NCI-H2107 treated with DMSO at 0.1 percent for 48 hours (cell line): Measurements from ENCODE around the gene AKAP10.
"Not testable (repeated sequence)": the region's sequence is repeated elsewhere in the genome, so short reads cannot be mapped to it uniquely, and the experiment has no call there.

Experiments used
- DNase-seq: peaks from one replicate; lab custom pipeline; 2025; ENCODE audit not compliant: unreplicated experiment; lab: John Stamatoyannopoulos, UW

AKAP10 gene

GRCh38 chr17:19979917-19980770, 2.5 kb upstream of the AKAP10 start:
- DNase-seq: no peak

GRCh38 chr17:19978805-19979211, 1.2 kb upstream of the AKAP10 start:
- no peak for DNase-seq

- no peak for DNase-seq
These were observed 678 bp upstream of the AKAP10 start for GRCh38 chr17:19978209-19978802.

- DNase-seq: peak; percentile 88
These were observed 2.0 kb downstream of the AKAP10 start for GRCh38 chr17:19975601-19976000.

GRCh38 chr17:19973156-19973555, 4.5 kb downstream of the AKAP10 start:
- no peak for DNase-seq

- DNase-seq: not testable (repeated sequence)
These were observed 14.7 kb downstream of the AKAP10 start for GRCh38 chr17:19962954-19963353.

GRCh38 chr17:19958023-19958422, 19.6 kb downstream of the AKAP10 start:
- DNase-seq: no peak

GRCh38 chr17:19955099-19955498, 22.5 kb downstream of the AKAP10 start:
- no peak for DNase-seq

- not testable (repeated sequence) for DNase-seq
These were observed 26.2 kb downstream of the AKAP10 start for GRCh38 chr17:19951411-19951810.

GRCh38 chr17:19950624-19951195, 26.9 kb downstream of the AKAP10 start:
- DNase-seq: not testable (repeated sequence)

GRCh38 chr17:19948116-19948943, 29.3 kb downstream of the AKAP10 start:
- no peak for DNase-seq

- no peak for DNase-seq
These were observed 30.7 kb downstream of the AKAP10 start for GRCh38 chr17:19946921-19947320.

GRCh38 chr17:19945009-19945626, 32.5 kb downstream of the AKAP10 start:
- no peak for DNase-seq

GRCh38 chr17:19943599-19943998, 34.0 kb downstream of the AKAP10 start:
- DNase-seq: no peak

GRCh38 chr17:19943026-19943425, 34.6 kb downstream of the AKAP10 start:
- no peak for DNase-seq

- DNase-seq: no peak
These were observed 36.7 kb downstream of the AKAP10 start for GRCh38 chr17:19940722-19941464.

- no peak for DNase-seq
These were observed 37.5 kb downstream of the AKAP10 start for GRCh38 chr17:19939993-19940721.

GRCh38 chr17:19938736-19939135, 38.9 kb downstream of the AKAP10 start:
- DNase-seq: no peak

- DNase-seq: no peak
These were observed 40.1 kb downstream of the AKAP10 start for GRCh38 chr17:19937522-19937921.
